Activated gamma-delta T cell treated with anti-CD3 and anti-CD28 coated beads, Interleukin-2, amount 50 U/mL, for 16 hours (primary cell): ENCODE measurements around the gene GASK1A.

Experiments
- DNase-seq: peaks from one replicate; pipeline ENCODE4 v3.0.0-alpha.2; 2020; ENCODE audit warnings: low read depth

Gene GASK1A

GRCh38 chr3:42983927-42984326 is 4.8 kb downstream of the GASK1A start:
- DNase-seq = no peak

- no peak for DNase-seq
These were observed 5.6 kb downstream of the GASK1A start for GRCh38 chr3:42984701-42985100.

GRCh38 chr3:42988097-42988496 is 9.0 kb downstream of the GASK1A start:
- no peak for DNase-seq

GRCh38 chr3:42988566-42988965 is 9.5 kb downstream of the GASK1A start:
- no peak for DNase-seq

- no peak for DNase-seq
These were observed 12.5 kb downstream of the GASK1A start for GRCh38 chr3:42991341-42992315.

- DNase-seq = no peak
These were observed 15.5 kb downstream of the GASK1A start for GRCh38 chr3:42994595-42994994.

- DNase-seq = no peak
These were observed 16.9 kb downstream of the GASK1A start for GRCh38 chr3:42996021-42996420.

GRCh38 chr3:42996633-42997075 is 17.5 kb downstream of the GASK1A start:
- no peak for DNase-seq

- DNase-seq = no peak
These were observed 20.1 kb downstream of the GASK1A start for GRCh38 chr3:42999212-42999611.

GRCh38 chr3:42999632-43000031 is 20.5 kb downstream of the GASK1A start:
- no peak for DNase-seq

- no peak for DNase-seq
These were observed 21.3 kb downstream of the GASK1A start for GRCh38 chr3:43000387-43000786.

- DNase-seq = no peak
These were observed 22.0 kb downstream of the GASK1A start for GRCh38 chr3:43001094-43001553.

- no peak for DNase-seq
These were observed 22.5 kb downstream of the GASK1A start for GRCh38 chr3:43001556-43002121.

GRCh38 chr3:43004282-43004681 is 25.2 kb downstream of the GASK1A start:
- no peak for DNase-seq

GRCh38 chr3:43005253-43005652 is 26.1 kb downstream of the GASK1A start:
- DNase-seq = no peak

- no peak for DNase-seq
These were observed 26.9 kb downstream of the GASK1A start for GRCh38 chr3:43005981-43006380.

GRCh38 chr3:43006825-43007224 is 27.7 kb downstream of the GASK1A start:
- no peak for DNase-seq

- no peak for DNase-seq
These were observed 30.4 kb downstream of the GASK1A start for GRCh38 chr3:43009547-43009946.

- DNase-seq = no peak
These were observed 31.5 kb downstream of the GASK1A start for GRCh38 chr3:43010638-43011037.

GRCh38 chr3:43011638-43012037 is 32.5 kb downstream of the GASK1A start:
- no peak for DNase-seq

- DNase-seq = no peak
These were observed 33.1 kb downstream of the GASK1A start for GRCh38 chr3:43012174-43012573.

- DNase-seq = no peak
These were observed 34.1 kb downstream of the GASK1A start for GRCh38 chr3:43013256-43013655.

GRCh38 chr3:43013743-43014155 is 34.6 kb downstream of the GASK1A start:
- DNase-seq = no peak
